Left lung (tissue), 10 donors: ENCODE results near the gene PALMD. TPM values are rescaled to one million over a fixed set of nuclear protein-coding genes. Genes with fewer than 3 reads are reported as not detected.

ENCODE experiments used
- ATAC-seq: fragments of 200-7000 bp; cut with Tn5 transposase; one replicate; pipeline ENCODE4 v1.9.1; 2020; ENCODE audit warnings: moderate library complexity
- DNase-seq, 4 donors: peaks; one replicate each; pipeline ENCODE4 v3.0.0-alpha.2; 2013 to 2020
- H3K27ac ChIP-seq, 2 donors: fragments of 200-600 bp; sonication (generic) in 1 of 2; one replicate each; pipeline versions ENCODE4 v1.5.0 to v1.8.0; 2020 to 2021
- H3K27me3 ChIP-seq, 2 donors: fragments of 200-600 bp; sonication (generic) in 1 of 2; one replicate each; pipeline versions ENCODE4 v1.5.0 to v1.8.0; 2020 to 2021
- H3K36me3 ChIP-seq, 2 donors: fragments of 200-600 bp; sonication (generic) in 1 of 2; one replicate each; pipeline versions ENCODE4 v1.5.0 to v1.8.0; 2020 to 2021
- H3K4me1 ChIP-seq, 2 donors: fragments of 200-600 bp; one replicate each; pipeline ENCODE4 v1.8.0; 2021
- H3K4me3 ChIP-seq, 2 donors: fragments of 200-600 bp; sonication (generic) in 1 of 2; one replicate each; pipeline versions ENCODE4 v1.5.0 to v1.8.0; 2020 to 2021; ENCODE audit warnings: mild to moderate bottlenecking in 1 of 2
- H3K9me3 ChIP-seq, 2 donors: fragments of 200-600 bp; sonication (generic) in 1 of 2; one replicate each; pipeline versions ENCODE4 v1.5.0 to v1.8.0; 2020 to 2021
- intact Hi-C, 2 donors: fragments of 100-400 bp; cut with DNase I; formaldehyde crosslinking; loops; one replicate each; pipeline versions ENCODE4 v1.11.2 to v1.14.2; 2022
- polyA plus RNA-seq, 6 donors: library from polyadenylated mRNA; unstranded; fragments of 120-200 nt; gene quantifications; one replicate each; pipeline ENCODE4 v1.2.1, GENCODE V29; 2013; ENCODE audit not compliant: insufficient read length in 6 of 6
- total RNA-seq, 2 donors: library from RNA; stranded (reverse); fragmentation: NEBNext Ultra II Directional; extraction: Animal tissue kit (Norgen Biotek cat#: 25700); gene quantifications; one replicate each; pipeline ENCODE4 v1.2.1, GENCODE V29; 2021
- TF ChIP-seq, protein P1 (sequence below), 2 donors: fragments of 200-600 bp; sonication (generic) in 1 of 2; IDR thresholded peaks; one replicate each; pipeline versions ENCODE4 v1.5.0 to v1.8.0; 2021; ENCODE audit warnings: antibody characterized with exemption in 2 of 2
- donor health status: DM: no; HTN: yes; CAD: no.
- donor health status: DM: no; HTN: no; CAD: no.

Gene PALMD
- total and polyA plus RNA-seq, 8 donors: 14.3 to 29.9 (median 26.1) TPM

DNA sequence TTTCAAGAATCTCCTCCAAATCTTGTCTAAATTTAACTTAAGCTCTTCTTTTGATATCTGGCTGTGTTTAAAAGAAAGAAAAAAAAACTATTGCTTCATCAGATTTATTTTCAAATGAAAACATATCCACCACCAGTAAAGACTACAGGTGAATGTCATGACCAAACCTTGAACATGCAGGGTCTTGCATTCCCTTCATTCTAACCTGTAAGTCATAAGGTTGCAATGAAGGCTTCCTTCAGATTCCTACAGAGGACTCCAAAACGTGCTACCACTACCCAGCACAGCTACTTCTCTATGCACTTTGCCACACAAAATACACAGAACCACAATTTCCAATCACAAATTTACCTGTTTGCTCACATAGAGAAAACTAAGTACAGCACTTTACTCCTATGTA, 94.2 kb downstream of the PALMD start:
- DNase-seq (no peak), ATAC-seq (no peak)
- Histone ChIP-seq H3K36me3 (peaks cover 0 to 18% of the 10 kb centered on the region in 2 donors), H3K27me3 (no peaks in the 10 kb centered on the region), H3K4me3 (no peak overlapping the region), H3K4me1 (no peaks in the 10 kb centered on the region), H3K27ac (no peak overlapping the region), H3K9me3 (no peaks in the 10 kb centered on the region)
- intact Hi-C loops: no loop called here
- TF ChIP-seq, protein P1, sequence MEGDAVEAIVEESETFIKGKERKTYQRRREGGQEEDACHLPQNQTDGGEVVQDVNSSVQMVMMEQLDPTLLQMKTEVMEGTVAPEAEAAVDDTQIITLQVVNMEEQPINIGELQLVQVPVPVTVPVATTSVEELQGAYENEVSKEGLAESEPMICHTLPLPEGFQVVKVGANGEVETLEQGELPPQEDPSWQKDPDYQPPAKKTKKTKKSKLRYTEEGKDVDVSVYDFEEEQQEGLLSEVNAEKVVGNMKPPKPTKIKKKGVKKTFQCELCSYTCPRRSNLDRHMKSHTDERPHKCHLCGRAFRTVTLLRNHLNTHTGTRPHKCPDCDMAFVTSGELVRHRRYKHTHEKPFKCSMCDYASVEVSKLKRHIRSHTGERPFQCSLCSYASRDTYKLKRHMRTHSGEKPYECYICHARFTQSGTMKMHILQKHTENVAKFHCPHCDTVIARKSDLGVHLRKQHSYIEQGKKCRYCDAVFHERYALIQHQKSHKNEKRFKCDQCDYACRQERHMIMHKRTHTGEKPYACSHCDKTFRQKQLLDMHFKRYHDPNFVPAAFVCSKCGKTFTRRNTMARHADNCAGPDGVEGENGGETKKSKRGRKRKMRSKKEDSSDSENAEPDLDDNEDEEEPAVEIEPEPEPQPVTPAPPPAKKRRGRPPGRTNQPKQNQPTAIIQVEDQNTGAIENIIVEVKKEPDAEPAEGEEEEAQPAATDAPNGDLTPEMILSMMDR (IDR thresholded peaks at IDR 0.05): no peak

Other genes starting within 250 kb of the PALMD start
- gene FRRS1, start 120.5 kb downstream of the PALMD start, total RNA-seq: 10 to 100 TPM; 12.3 to 15.1 TPM
- gene FRRS1, start 120.5 kb downstream of the PALMD start, polyA plus RNA-seq: 10 to 100 TPM in 5 of 6 donors, 1 to 10 TPM in 1; 8.0 to 14.2 (median 12.1) TPM
- gene AGL, start 204.2 kb downstream of the PALMD start, total RNA-seq: 10 to 100 TPM; 16.9 to 38.4 TPM
- gene AGL, start 204.2 kb downstream of the PALMD start, polyA plus RNA-seq: 10 to 100 TPM; 19.6 to 23.5 (median 22.0) TPM